H9 (cell line): ENCODE results near the gene RARA. TPM values are rescaled to one million over a fixed set of nuclear protein-coding genes. Genes with fewer than 3 reads are reported as not detected.

ENCODE experiments used
- DNase-seq: peaks from one replicate; pipeline ENCODE4 v3.0.0-alpha.2; 2017
- H2AFZ ChIP-seq: one replicate; pipeline ENCODE4 v1.6.1; 2013; ENCODE audit warnings: mild to moderate bottlenecking, low read length, control low read depth, moderate library complexity
- H2AK5ac ChIP-seq: 2 replicates; pipeline ENCODE4 v1.6.1; 2013; ENCODE audit warnings: low read length, control low read depth, mixed read lengths; ENCODE audit not compliant: insufficient read length
- H2BK120ac ChIP-seq: one replicate; pipeline ENCODE4 v1.6.1; 2013; ENCODE audit warnings: low read depth, mild to moderate bottlenecking, low read length, control low read depth, inconsistent platforms; ENCODE audit not compliant: poor library complexity, severe bottlenecking
- H2BK12ac ChIP-seq: 2 replicates; pipeline ENCODE4 v1.6.1; 2013; ENCODE audit warnings: low read length, control low read depth, mixed read lengths, low read depth; ENCODE audit not compliant: insufficient read length
- H2BK15ac ChIP-seq: 2 replicates; pipeline ENCODE4 v1.6.1; 2013; ENCODE audit warnings: low read depth, low read length, control low read depth
- H2BK20ac ChIP-seq: one replicate; pipeline ENCODE4 v1.6.1; 2013; ENCODE audit warnings: low read depth, mild to moderate bottlenecking, low read length, control low read depth, inconsistent platforms; ENCODE audit not compliant: poor library complexity, severe bottlenecking
- H2BK5ac ChIP-seq: 2 replicates; pipeline ENCODE4 v1.6.1; 2013; ENCODE audit warnings: low read length, control low read depth, mixed read lengths; ENCODE audit not compliant: insufficient read length
- H3K14ac ChIP-seq: 2 replicates; pipeline ENCODE4 v1.6.1; 2013; ENCODE audit warnings: low read length, control low read depth; ENCODE audit not compliant: insufficient read depth
- H3K18ac ChIP-seq: 2 replicates; pipeline ENCODE4 v1.6.1; 2013; ENCODE audit warnings: low read depth, mild to moderate bottlenecking, mixed read lengths, low read length, control low read depth; ENCODE audit not compliant: insufficient read length
- H3K23ac ChIP-seq: 2 replicates; pipeline ENCODE4 v1.6.1; 2013; ENCODE audit warnings: low read length, control low read depth, mixed read lengths, low read depth; ENCODE audit not compliant: insufficient read length
- H3K23me2 ChIP-seq: 2 replicates; pipeline ENCODE4 v1.6.1; 2013; ENCODE audit warnings: low read depth, mild to moderate bottlenecking, mixed read lengths, low read length, control low read depth; ENCODE audit not compliant: insufficient read length, poor library complexity, severe bottlenecking
- H3K27ac ChIP-seq: 2 replicates; pipeline ENCODE4 v1.5.1; 2013; ENCODE audit warnings: low read length, control low read depth, mixed read lengths, low read depth; ENCODE audit not compliant: insufficient read length
- H3K27me3 ChIP-seq: 2 replicates; pipeline ENCODE4 v1.6.1; 2013; ENCODE audit warnings: low read length, control low read depth, inconsistent platforms; ENCODE audit not compliant: insufficient read depth
- H3K4ac ChIP-seq: 2 replicates; pipeline ENCODE4 v1.6.1; 2013; ENCODE audit warnings: low read depth, mild to moderate bottlenecking, control low read depth, inconsistent platforms, low read length, moderate library complexity
- H3K4me1 ChIP-seq: 2 replicates; pipeline ENCODE4 v1.6.1; 2013; ENCODE audit warnings: low read length, control low read depth, inconsistent platforms; ENCODE audit not compliant: insufficient read depth
- H3K4me2 ChIP-seq: 2 replicates; pipeline ENCODE4 v1.6.1; 2013; ENCODE audit warnings: low read length, control low read depth, mixed read lengths; ENCODE audit not compliant: insufficient read length, insufficient read depth
- H3K56ac ChIP-seq: 2 replicates; pipeline ENCODE4 v1.6.1; 2013; ENCODE audit warnings: low read depth, mild to moderate bottlenecking, mixed read lengths, low read length, control low read depth; ENCODE audit not compliant: insufficient read length
- H3K79me1 ChIP-seq: 2 replicates; pipeline ENCODE4 v1.6.1; 2013; ENCODE audit warnings: low read depth, mild to moderate bottlenecking, moderate library complexity, low read length, control low read depth, inconsistent platforms; ENCODE audit not compliant: insufficient read depth, poor library complexity, severe bottlenecking
- H3K79me2 ChIP-seq: 2 replicates; pipeline ENCODE4 v1.6.1; 2013; ENCODE audit warnings: low read length, control low read depth, inconsistent platforms; ENCODE audit not compliant: insufficient read depth
- H3K9ac ChIP-seq: 2 replicates; pipeline ENCODE4 v1.6.1; 2013; ENCODE audit warnings: low read length, control low read depth, mixed read lengths; ENCODE audit not compliant: insufficient read length; ENCODE audit errors: extremely low read depth
- H3K9me3 ChIP-seq: one replicate; pipeline ENCODE4 v1.6.1; 2013; ENCODE audit warnings: low read depth, low read length, inconsistent platforms; ENCODE audit not compliant: control insufficient read depth
- H3T11ph ChIP-seq: one replicate; pipeline ENCODE4 v1.6.1; 2013; ENCODE audit warnings: mild to moderate bottlenecking, low read length, control low read depth, inconsistent platforms
- H4K20me1 ChIP-seq: one replicate; pipeline ENCODE4 v1.6.1; 2013; ENCODE audit not compliant: control insufficient read depth, insufficient read length, insufficient read depth
- H4K5ac ChIP-seq: 2 replicates; pipeline ENCODE4 v1.6.1; 2013; ENCODE audit warnings: low read depth, mild to moderate bottlenecking, mixed read lengths, low read length, control low read depth; ENCODE audit not compliant: insufficient read length
- H4K8ac ChIP-seq: replicated peaks from 2 replicates; pipeline ENCODE4 v1.6.1; 2013; ENCODE audit warnings: low read length, control low read depth, mixed read lengths, low read depth; ENCODE audit not compliant: insufficient read length
- H4K91ac ChIP-seq: 2 replicates; pipeline ENCODE4 v1.6.1; 2013; ENCODE audit warnings: low read depth, mild to moderate bottlenecking, moderate library complexity, mixed read lengths, low read length, control low read depth; ENCODE audit not compliant: insufficient read length
- H3K27ac Mint-ChIP-seq, 3 experiments: 2 replicates in 2 of 3; 3 replicates in 1 of 3; pipeline ENCODE4 v1.8.0; 2020 to 2021; ENCODE audit warnings: mixed read lengths in 3 of 3, mild to moderate bottlenecking in 1 of 3, moderate library complexity in 1 of 3
- H3K27me3 Mint-ChIP-seq: 2 replicates; pipeline ENCODE4 v1.8.0; 2021; ENCODE audit warnings: low read depth, mild to moderate bottlenecking, moderate library complexity, mixed read lengths
- H3K36me3 Mint-ChIP-seq, 3 experiments: 2 replicates in 2 of 3; 3 replicates in 1 of 3; pipeline ENCODE4 v1.8.0; 2020 to 2021; ENCODE audit warnings: low read depth in 3 of 3, mixed read lengths in 3 of 3; ENCODE audit not compliant: insufficient read depth in 1 of 3
- H3K4me1 Mint-ChIP-seq, 2 experiments: 2 replicates each; pipeline ENCODE4 v1.8.0; 2020; ENCODE audit warnings: mixed read lengths in 2 of 2
- H3K4me3 Mint-ChIP-seq, 2 experiments: 2 replicates in 1 of 2; 3 replicates in 1 of 2; pipeline ENCODE4 v1.8.0; 2020 to 2021; ENCODE audit warnings: mild to moderate bottlenecking in 2 of 2, mixed read lengths in 2 of 2, moderate library complexity in 1 of 2
- H3K9me3 Mint-ChIP-seq, 2 experiments: 2 replicates in 1 of 2; 3 replicates in 1 of 2; pipeline ENCODE4 v1.8.0; 2020; ENCODE audit warnings: mild to moderate bottlenecking in 2 of 2, mixed read lengths in 2 of 2, moderate library complexity in 1 of 2
- CTCF ChIP-seq: fragments of 200-600 bp; sonication (generic); conservative IDR thresholded peaks from 3 replicates; pipeline ENCODE4 v1.8.0; 2021; ENCODE audit warnings: antibody characterized with exemption, mild to moderate bottlenecking
- WGBS: extraction: QIAGEN DNeasy Blood & Tissue Kit; methylation state at CpG from one replicate; pipeline ENCODE4 v1.1.7; 2013; ENCODE audit warnings: missing lambda C conversion rate, low lambda C conversion rate, mixed read lengths; ENCODE audit not compliant: insufficient read length; ENCODE audit errors: extremely low coverage; 5-methylcytosine and 5-hydroxymethylcytosine counted together
- total RNA-seq: library from RNA; stranded (reverse); gene quantifications from 2 replicates; pipeline ENCODE4 v1.2.1, GENCODE V29; 2021

Gene RARA
- total RNA-seq, 1 experiment from 2014 or later: 17.6 TPM

GRCh38 chr17:40295488-40296436, 13.2 kb upstream of the RARA start:
- Histone ChIP-seq H3K4ac (no peak overlapping the region), H3K23ac (no peak overlapping the region), H4K20me1 (no peaks in the 10 kb centered on the region), H3K14ac (no peak overlapping the region), H3K56ac (no peak overlapping the region), H3K27ac (peak overlapping the region; percentile 49), H3K9me3 (no peaks in the 10 kb centered on the region), H2BK20ac (no peak overlapping the region), H2AK5ac (no peak overlapping the region), H3T11ph (no peak overlapping the region), H2BK120ac (no peak overlapping the region), H4K5ac (no peak overlapping the region), H2BK5ac (no peak overlapping the region), H3K4me1 (peaks cover 6% of the 10 kb centered on the region; the same call in 1 of the 2 replicates), H3K23me2 (no peaks in the 10 kb centered on the region), H3K27me3 (no peaks in the 10 kb centered on the region), H2BK15ac (no peak overlapping the region), H2BK12ac (no peak overlapping the region), H3K79me1 (peaks cover 7% of the 10 kb centered on the region), H2AFZ (no peak overlapping the region), H4K8ac (no peak overlapping the region), H3K4me2 (peak overlapping the region; percentile 27), H3K9ac (no peak overlapping the region), H3K18ac (no peak overlapping the region), H3K79me2 (peaks cover 5% of the 10 kb centered on the region; the same call in 1 of the 2 replicates), H4K91ac (no peak overlapping the region)
- no peak for DNase-seq
- H3K27ac Mint-ChIP-seq: peak overlapping the region; percentile 4 to 97 (median 93); a peak in 6 of 7 replicates
- TF ChIP-seq CTCF: no peak
- no CpG with 5 or more reads among the region's 5 CpGs for WGBS
- H3K4me1 Mint-ChIP-seq: peaks cover 40 to 42% of the 10 kb centered on the region in 2 experiments
- H3K27me3 Mint-ChIP-seq: no peaks in the 10 kb centered on the region
- H3K36me3 Mint-ChIP-seq: peaks cover 47 to 93% (median 75%) of the 10 kb centered on the region in 3 experiments
- H3K9me3 Mint-ChIP-seq: no peaks in the 10 kb centered on the region
- peak overlapping the region; percentile 8 to 52; a peak in 4 of 5 replicates for H3K4me3 Mint-ChIP-seq
